ENCODE measurements around the gene TENM4.

Gene TENM4

GRCh38 chr11:79329561-79329960 lies 111.3 kb downstream of the TENM4 start:
- Histone ChIP-seq H3K27ac (ENCODE audit: low read depth, low read length) (no peak overlapping the region), H3K36me3 (ENCODE audit: insufficient read depth, low read length) (no peaks in the 10 kb centered on the region), H2AFZ (ENCODE audit: low read length, unreplicated experiment) (no peak overlapping the region), H3K4me1 (ENCODE audit: control insufficient read depth, insufficient read depth, low read length, unreplicated experiment) (no peaks in the 10 kb centered on the region), H3K4me3 (ENCODE audit: low read depth, low read length) (no peak overlapping the region), H3K79me2 (ENCODE audit: control insufficient read depth, insufficient read depth, low read length, unreplicated experiment) (no peaks in the 10 kb centered on the region), H3K27me3 (ENCODE audit: insufficient read depth, low read length) (no peaks in the 10 kb centered on the region)

GRCh38 chr11:79328402-79328801 lies 112.4 kb downstream of the TENM4 start:
- H3K36me3 ChIP-seq (ENCODE audit: insufficient read depth, low read length) = no peaks in the 10 kb centered on the region
- no peak overlapping the region for H3K27ac ChIP-seq (ENCODE audit: low read depth, low read length)
- no peaks in the 10 kb centered on the region for H3K27me3 ChIP-seq (ENCODE audit: insufficient read depth, low read length)
- H3K4me3 ChIP-seq (ENCODE audit: low read depth, low read length) = no peak overlapping the region
- H3K4me1 ChIP-seq (ENCODE audit: control insufficient read depth, insufficient read depth, low read length, unreplicated experiment) = no peaks in the 10 kb centered on the region
- no peaks in the 10 kb centered on the region for H3K79me2 ChIP-seq (ENCODE audit: control insufficient read depth, insufficient read depth, low read length, unreplicated experiment)
- no peak overlapping the region for H2AFZ ChIP-seq (ENCODE audit: low read length, unreplicated experiment)

GRCh38 chr11:79325851-79326250 lies 115.0 kb downstream of the TENM4 start:
- no peaks in the 10 kb centered on the region for H3K79me2 ChIP-seq (ENCODE audit: control insufficient read depth, insufficient read depth, low read length, unreplicated experiment)

GRCh38 chr11:79321263-79321662 lies 119.6 kb downstream of the TENM4 start:
- Histone ChIP-seq H3K27me3 (ENCODE audit: insufficient read depth, low read length) (no peaks in the 10 kb centered on the region), H3K36me3 (ENCODE audit: insufficient read depth, low read length) (no peaks in the 10 kb centered on the region), H2AFZ (ENCODE audit: low read length, unreplicated experiment) (no peak overlapping the region), H3K79me2 (ENCODE audit: control insufficient read depth, insufficient read depth, low read length, unreplicated experiment) (no peaks in the 10 kb centered on the region), H3K4me3 (ENCODE audit: low read depth, low read length) (no peak overlapping the region), H3K4me1 (ENCODE audit: control insufficient read depth, insufficient read depth, low read length, unreplicated experiment) (no peaks in the 10 kb centered on the region), H3K27ac (ENCODE audit: low read depth, low read length) (no peak overlapping the region)

More at GRCh38 chr11:79325851-79326250, 115.0 kb downstream of the TENM4 start:
- Histone ChIP-seq H2AFZ (ENCODE audit: low read length, unreplicated experiment) (no peak overlapping the region), H3K4me3 (ENCODE audit: low read depth, low read length) (no peak overlapping the region), H3K27ac (ENCODE audit: low read depth, low read length) (no peak overlapping the region), H3K4me1 (ENCODE audit: control insufficient read depth, insufficient read depth, low read length, unreplicated experiment) (no peaks in the 10 kb centered on the region), H3K27me3 (ENCODE audit: insufficient read depth, low read length) (no peaks in the 10 kb centered on the region), H3K36me3 (ENCODE audit: insufficient read depth, low read length) (no peaks in the 10 kb centered on the region)

GRCh38 chr11:79314906-79315689 lies 125.7 kb downstream of the TENM4 start:
- Histone ChIP-seq H2AFZ (ENCODE audit: low read length, unreplicated experiment) (no peak overlapping the region), H3K79me2 (ENCODE audit: control insufficient read depth, insufficient read depth, low read length, unreplicated experiment) (no peaks in the 10 kb centered on the region), H3K36me3 (ENCODE audit: insufficient read depth, low read length) (no peaks in the 10 kb centered on the region), H3K27ac (ENCODE audit: low read depth, low read length) (no peak overlapping the region), H3K4me1 (ENCODE audit: control insufficient read depth, insufficient read depth, low read length, unreplicated experiment) (no peaks in the 10 kb centered on the region), H3K4me3 (ENCODE audit: low read depth, low read length) (no peak overlapping the region), H3K27me3 (ENCODE audit: insufficient read depth, low read length) (no peaks in the 10 kb centered on the region)

GRCh38 chr11:79313530-79313913 lies 127.3 kb downstream of the TENM4 start:
- H3K79me2 ChIP-seq (ENCODE audit: control insufficient read depth, insufficient read depth, low read length, unreplicated experiment) = no peaks in the 10 kb centered on the region
- no peak overlapping the region for H3K4me3 ChIP-seq (ENCODE audit: low read depth, low read length)
- H3K36me3 ChIP-seq (ENCODE audit: insufficient read depth, low read length) = no peaks in the 10 kb centered on the region
- H3K27me3 ChIP-seq (ENCODE audit: insufficient read depth, low read length) = no peaks in the 10 kb centered on the region
- no peak overlapping the region for H3K27ac ChIP-seq (ENCODE audit: low read depth, low read length)
- no peaks in the 10 kb centered on the region for H3K4me1 ChIP-seq (ENCODE audit: control insufficient read depth, insufficient read depth, low read length, unreplicated experiment)
- no peak overlapping the region for H2AFZ ChIP-seq (ENCODE audit: low read length, unreplicated experiment)

GRCh38 chr11:79312617-79313529 lies 128.0 kb downstream of the TENM4 start:
- Histone ChIP-seq H2AFZ (ENCODE audit: low read length, unreplicated experiment) (no peak overlapping the region), H3K27ac (ENCODE audit: low read depth, low read length) (no peak overlapping the region), H3K36me3 (ENCODE audit: insufficient read depth, low read length) (no peaks in the 10 kb centered on the region), H3K4me3 (ENCODE audit: low read depth, low read length) (no peak overlapping the region), H3K4me1 (ENCODE audit: control insufficient read depth, insufficient read depth, low read length, unreplicated experiment) (no peaks in the 10 kb centered on the region), H3K27me3 (ENCODE audit: insufficient read depth, low read length) (no peaks in the 10 kb centered on the region), H3K79me2 (ENCODE audit: control insufficient read depth, insufficient read depth, low read length, unreplicated experiment) (no peaks in the 10 kb centered on the region)

GRCh38 chr11:79311461-79311860 lies 129.4 kb downstream of the TENM4 start:
- Histone ChIP-seq H3K27ac (ENCODE audit: low read depth, low read length) (no peak overlapping the region), H3K4me1 (ENCODE audit: control insufficient read depth, insufficient read depth, low read length, unreplicated experiment) (no peaks in the 10 kb centered on the region), H3K79me2 (ENCODE audit: control insufficient read depth, insufficient read depth, low read length, unreplicated experiment) (no peaks in the 10 kb centered on the region), H3K4me3 (ENCODE audit: low read depth, low read length) (no peak overlapping the region), H2AFZ (ENCODE audit: low read length, unreplicated experiment) (no peak overlapping the region), H3K27me3 (ENCODE audit: insufficient read depth, low read length) (no peaks in the 10 kb centered on the region), H3K36me3 (ENCODE audit: insufficient read depth, low read length) (no peaks in the 10 kb centered on the region)

- H3K27me3 ChIP-seq (ENCODE audit: insufficient read depth, low read length) = no peaks in the 10 kb centered on the region
- H3K4me3 ChIP-seq (ENCODE audit: low read depth, low read length) = no peak overlapping the region
- H3K36me3 ChIP-seq (ENCODE audit: insufficient read depth, low read length) = no peaks in the 10 kb centered on the region
- no peaks in the 10 kb centered on the region for H3K79me2 ChIP-seq (ENCODE audit: control insufficient read depth, insufficient read depth, low read length, unreplicated experiment)
- H2AFZ ChIP-seq (ENCODE audit: low read length, unreplicated experiment) = no peak overlapping the region
- H3K27ac ChIP-seq (ENCODE audit: low read depth, low read length) = no peak overlapping the region
- H3K4me1 ChIP-seq (ENCODE audit: control insufficient read depth, insufficient read depth, low read length, unreplicated experiment) = no peaks in the 10 kb centered on the region
Measured at GRCh38 chr11:79309407-79309806, 131.4 kb downstream of the TENM4 start.

- H3K36me3 ChIP-seq (ENCODE audit: insufficient read depth, low read length) = no peaks in the 10 kb centered on the region
- H3K27ac ChIP-seq (ENCODE audit: low read depth, low read length) = no peak overlapping the region
- H3K4me1 ChIP-seq (ENCODE audit: control insufficient read depth, insufficient read depth, low read length, unreplicated experiment) = no peaks in the 10 kb centered on the region
- H3K27me3 ChIP-seq (ENCODE audit: insufficient read depth, low read length) = no peaks in the 10 kb centered on the region
- no peak overlapping the region for H3K4me3 ChIP-seq (ENCODE audit: low read depth, low read length)
- H3K79me2 ChIP-seq (ENCODE audit: control insufficient read depth, insufficient read depth, low read length, unreplicated experiment) = no peaks in the 10 kb centered on the region
- H2AFZ ChIP-seq (ENCODE audit: low read length, unreplicated experiment) = no peak overlapping the region
Measured at GRCh38 chr11:79308429-79308828, 132.4 kb downstream of the TENM4 start.
